ENCODE measurements around the gene LGR4. TPM values are rescaled to one million over a fixed set of nuclear protein-coding genes. Genes with fewer than 3 reads are reported as not detected.

LGR4 gene
- total and polyA plus RNA-seq, 2 of the 13 experiments (the other 11 are each of a cell fraction or from before 2014, with no cell fraction given) = 42.1 to 68.7 TPM

GRCh38 chr11:27319072-27319471 lies 153.5 kb downstream of the LGR4 start:
- Histone ChIP-seq H4K20me1 (ENCODE audit: insufficient read depth, low read length) (no peaks in the 10 kb centered on the region), H3K27me3 (ENCODE audit: control insufficient read depth in 1 of 2, insufficient read depth in 2 of 2, low read length in 2 of 2) (no peaks in the 10 kb centered on the region), H2AFZ (ENCODE audit: low read length) (no peak overlapping the region), H3K36me3 (replicated peaks in 1 of 2; ENCODE audit: control insufficient read depth in 1 of 2, insufficient read depth in 2 of 2, low read length in 2 of 2) (no peaks in the 10 kb centered on the region), H3K9ac (ENCODE audit: insufficient read depth, low read depth, low read length) (no peak overlapping the region), H3K27ac (ENCODE audit: extremely low read length, insufficient read depth, low read length) (no peak overlapping the region), H3K4me1 (ENCODE audit: insufficient read depth, low read length) (peaks cover 46% of the 10 kb centered on the region), H3K4me3 (replicated peaks in 1 of 3; ENCODE audit: insufficient read depth in 1 of 3, low read depth in 2 of 3, low read length in 3 of 3) (no peak overlapping the region), H3K9me3 (ENCODE audit: low read length) (no peaks in the 10 kb centered on the region), H3K79me2 (ENCODE audit: insufficient read depth, low read length) (no peaks in the 10 kb centered on the region), H3K4me2 (ENCODE audit: low read depth, low read length) (no peak overlapping the region)
- ChIA-PET CTCF (ENCODE audit: low intra/inter-chr PET ratio, low total read pairs) (no interaction called here), POLR2A (no interaction called here)
- WGBS (ENCODE audit: low lambda C conversion rate) = 59% methylated on average over 2 of the region's 2 CpGs
- FAIRE-seq (no peak), DNase-seq (ENCODE audit: low spot score) (peak; percentile 48), ATAC-seq (no peak)
- BruUV-seq (replicated peaks) = no TSS peak
- in situ Hi-C loops (cut with HindIII; ENCODE audit: extremely low pct_ligation_motif_present, low pct_unique_long_range_greater_than_20kb) = no loop called here
- intact Hi-C loops (cut with micrococcal nuclease; ENCODE audit: unreplicated experiment) = no loop called here
- TF ChIP-seq ZKSCAN8 (CRISPR knock-in tag; IDR thresholded peaks at IDR 0.05; ENCODE audit: borderline replicate concordance) = no peak
- TF ChIP-seq RFX1 (IDR thresholded peaks at IDR 0.05) = no peak
- TF ChIP-seq CSRNP2 (CRISPR knock-in tag; conservative IDR thresholded peaks at IDR 0.05; ENCODE audit: low read depth) = no peak
- no peak for TF ChIP-seq DDIT3 (CRISPR knock-in tag; IDR thresholded peaks at IDR 0.05)
- no peak for TF ChIP-seq PAWR (CRISPR knock-in tag; IDR thresholded peaks at IDR 0.05; ENCODE audit: borderline replicate concordance)
- no peak for TF ChIP-seq ZNF557 (CRISPR knock-in tag; IDR thresholded peaks at IDR 0.05)
- no peak for TF ChIP-seq ZBTB38 (CRISPR knock-in tag; IDR thresholded peaks at IDR 0.05)
- no peak for TF ChIP-seq EHMT2 (IDR thresholded peaks at IDR 0.05; ENCODE audit: borderline replicate concordance, low read depth, low read length)
- TF ChIP-seq SOX6 (IDR thresholded peaks at IDR 0.05) = no peak
- no peak for TF ChIP-seq SOX6 (CRISPR knock-in tag; IDR thresholded peaks at IDR 0.05)

All from HepG2 (cell line).